A673 (cell line): ENCODE measurements around the gene FBLN5. TPM values are rescaled to one million over a fixed set of nuclear protein-coding genes. Genes with fewer than 3 reads are reported as not detected.

Source experiments
- BruUV-seq: library from RNA; stranded (reverse); fragments of 400-500 nt; replicated peaks from 2 replicates; lab custom pipeline; 2021; lab: Mats Ljungman, UMichigan
- CTCF ChIA-PET: fragments of 300-600 bp; sonication (Branson Sonifier 250); formaldehyde crosslinking; loops from one replicate; lab custom pipeline; 2022; ENCODE audit warnings: antibody characterized with exemption; lab: Charles Lee
- POLR2A ChIA-PET: fragments of 300-600 bp; sonication (Branson Sonifier 250); formaldehyde crosslinking; loops from one replicate; lab custom pipeline; 2022; ENCODE audit warnings: antibody characterized with exemption; ENCODE audit not compliant: low non-redundant PET; lab: Charles Lee
- DNase-seq: peaks from one replicate; pipeline ENCODE4 v3.0.0-alpha.2; 2015; ENCODE audit warnings: low spot score
- H3K27ac ChIP-seq: fragments of 200-600 bp; sonication (generic); 2 replicates; pipeline ENCODE4 v1.5.1; 2016; ENCODE audit warnings: mixed run types, low read depth, mild to moderate bottlenecking, mixed read lengths, antibody characterized with exemption, low read length; ENCODE audit not compliant: poor library complexity, severe bottlenecking
- H3K27me3 ChIP-seq: fragments of 200-600 bp; sonication (generic); replicated peaks from 2 replicates; pipeline ENCODE4 v1.6.1; 2017; ENCODE audit warnings: mixed run types, low read depth, mild to moderate bottlenecking, mixed read lengths, antibody characterized with exemption, low read length; ENCODE audit not compliant: insufficient read depth, poor library complexity
- H3K36me3 ChIP-seq: fragments of 200-600 bp; sonication (generic); 2 replicates; pipeline ENCODE4 v1.6.1; 2016; ENCODE audit warnings: mixed run types, mild to moderate bottlenecking, mixed read lengths, antibody characterized with exemption, low read length; ENCODE audit not compliant: insufficient read depth, poor library complexity, severe bottlenecking
- H3K4me1 ChIP-seq: fragments of 200-600 bp; sonication (generic); 2 replicates; pipeline ENCODE4 v1.6.1; 2017; ENCODE audit warnings: mixed run types, mild to moderate bottlenecking, mixed read lengths, antibody characterized with exemption, low read length; ENCODE audit not compliant: insufficient read depth, poor library complexity, severe bottlenecking
- H3K4me3 ChIP-seq: fragments of 200-600 bp; sonication (generic); 2 replicates; pipeline ENCODE4 v1.5.1; 2016; ENCODE audit warnings: low read depth, mixed run types, mild to moderate bottlenecking, mixed read lengths, low read length; ENCODE audit not compliant: poor library complexity, severe bottlenecking
- H3K9me3 ChIP-seq: fragments of 200-600 bp; sonication (generic); 2 replicates; pipeline ENCODE4 v1.6.1; 2016; ENCODE audit warnings: mixed run types, low read depth, mild to moderate bottlenecking, mixed read lengths, antibody characterized with exemption, low read length; ENCODE audit not compliant: poor library complexity, severe bottlenecking
- EZH2 ChIP-seq: fragments of 200-600 bp; sonication (generic); IDR thresholded peaks from 2 replicates; pipeline ENCODE4 v1.6.1; 2017; ENCODE audit warnings: borderline replicate concordance, low read depth, mild to moderate bottlenecking, mixed read lengths, antibody characterized with exemption, low read length; ENCODE audit not compliant: poor library complexity, severe bottlenecking
- intact Hi-C: fragments of 100-400 bp; cut with micrococcal nuclease; formaldehyde crosslinking; loops from one replicate; pipeline ENCODE4 v1.10.0; 2022; ENCODE audit not compliant: unreplicated experiment
- total RNA-seq: library from RNA; stranded (reverse); gene quantifications from 2 replicates; pipeline ENCODE4 v1.2.3, GENCODE V29; 2021
- TF ChIP-seq, protein P1 (sequence below): fragments of 300-800, 200-600 bp; sonication (generic); conservative IDR thresholded peaks from 2 replicates; pipeline ENCODE4 v1.5.1; 2017; ENCODE audit warnings: low read depth, mild to moderate bottlenecking, antibody characterized with exemption, low read length, moderate library complexity, mixed read lengths

FBLN5 gene
- total RNA-seq, 1 experiment from 2014 or later: 10.7 TPM

GRCh38 chr14:91926131-91926890 lies 21.2 kb downstream of the FBLN5 start:
- Histone ChIP-seq H3K4me1 (peaks cover 18% of the 10 kb centered on the region), H3K9me3 (no peaks in the 10 kb centered on the region), H3K36me3 (no peaks in the 10 kb centered on the region), H3K4me3 (no peak overlapping the region), H3K27ac (no peak overlapping the region), H3K27me3 (no peaks in the 10 kb centered on the region)
- BruUV-seq: no TSS peak
- ChIA-PET CTCF (no interaction called here), POLR2A (no interaction called here)
- DNase-seq: no peak
- TF ChIP-seq, protein P1, sequence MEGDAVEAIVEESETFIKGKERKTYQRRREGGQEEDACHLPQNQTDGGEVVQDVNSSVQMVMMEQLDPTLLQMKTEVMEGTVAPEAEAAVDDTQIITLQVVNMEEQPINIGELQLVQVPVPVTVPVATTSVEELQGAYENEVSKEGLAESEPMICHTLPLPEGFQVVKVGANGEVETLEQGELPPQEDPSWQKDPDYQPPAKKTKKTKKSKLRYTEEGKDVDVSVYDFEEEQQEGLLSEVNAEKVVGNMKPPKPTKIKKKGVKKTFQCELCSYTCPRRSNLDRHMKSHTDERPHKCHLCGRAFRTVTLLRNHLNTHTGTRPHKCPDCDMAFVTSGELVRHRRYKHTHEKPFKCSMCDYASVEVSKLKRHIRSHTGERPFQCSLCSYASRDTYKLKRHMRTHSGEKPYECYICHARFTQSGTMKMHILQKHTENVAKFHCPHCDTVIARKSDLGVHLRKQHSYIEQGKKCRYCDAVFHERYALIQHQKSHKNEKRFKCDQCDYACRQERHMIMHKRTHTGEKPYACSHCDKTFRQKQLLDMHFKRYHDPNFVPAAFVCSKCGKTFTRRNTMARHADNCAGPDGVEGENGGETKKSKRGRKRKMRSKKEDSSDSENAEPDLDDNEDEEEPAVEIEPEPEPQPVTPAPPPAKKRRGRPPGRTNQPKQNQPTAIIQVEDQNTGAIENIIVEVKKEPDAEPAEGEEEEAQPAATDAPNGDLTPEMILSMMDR: no peak
- TF ChIP-seq EZH2: no peak
- intact Hi-C loops: no loop called here

DNA sequence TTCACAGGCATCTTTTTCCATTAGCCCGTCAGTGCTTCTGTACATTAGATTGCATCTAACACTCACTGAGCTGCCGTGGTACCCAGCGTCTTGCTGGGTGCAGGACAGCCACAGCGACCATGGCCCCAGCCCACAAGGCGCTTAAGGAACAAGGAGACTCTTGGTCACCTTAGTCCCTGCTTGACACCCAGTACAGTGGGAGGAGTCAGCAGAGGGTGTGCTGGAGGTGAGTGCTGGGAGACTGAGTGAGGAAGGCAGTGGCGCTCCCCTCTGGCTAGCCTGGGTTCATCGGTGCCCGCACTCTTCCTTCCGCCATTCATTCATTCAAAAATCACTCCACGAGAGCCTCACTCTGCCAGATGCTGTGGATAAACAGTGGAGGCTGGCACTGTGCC lies 21.8 kb downstream of the FBLN5 start:
- intact Hi-C loops: no loop called here
- Histone ChIP-seq H3K27me3 (no peaks in the 10 kb centered on the region), H3K4me1 (peaks cover 18% of the 10 kb centered on the region), H3K36me3 (no peaks in the 10 kb centered on the region), H3K4me3 (no peak overlapping the region), H3K9me3 (no peaks in the 10 kb centered on the region), H3K27ac (peak overlapping the region; percentile 54)
- no TSS peak for BruUV-seq
- CTCF ChIA-PET: no interaction called here
- no peak for TF ChIP-seq EZH2
- TF ChIP-seq, protein P1: no peak
- DNase-seq: no peak
- POLR2A ChIA-PET: no interaction called here

DNA sequence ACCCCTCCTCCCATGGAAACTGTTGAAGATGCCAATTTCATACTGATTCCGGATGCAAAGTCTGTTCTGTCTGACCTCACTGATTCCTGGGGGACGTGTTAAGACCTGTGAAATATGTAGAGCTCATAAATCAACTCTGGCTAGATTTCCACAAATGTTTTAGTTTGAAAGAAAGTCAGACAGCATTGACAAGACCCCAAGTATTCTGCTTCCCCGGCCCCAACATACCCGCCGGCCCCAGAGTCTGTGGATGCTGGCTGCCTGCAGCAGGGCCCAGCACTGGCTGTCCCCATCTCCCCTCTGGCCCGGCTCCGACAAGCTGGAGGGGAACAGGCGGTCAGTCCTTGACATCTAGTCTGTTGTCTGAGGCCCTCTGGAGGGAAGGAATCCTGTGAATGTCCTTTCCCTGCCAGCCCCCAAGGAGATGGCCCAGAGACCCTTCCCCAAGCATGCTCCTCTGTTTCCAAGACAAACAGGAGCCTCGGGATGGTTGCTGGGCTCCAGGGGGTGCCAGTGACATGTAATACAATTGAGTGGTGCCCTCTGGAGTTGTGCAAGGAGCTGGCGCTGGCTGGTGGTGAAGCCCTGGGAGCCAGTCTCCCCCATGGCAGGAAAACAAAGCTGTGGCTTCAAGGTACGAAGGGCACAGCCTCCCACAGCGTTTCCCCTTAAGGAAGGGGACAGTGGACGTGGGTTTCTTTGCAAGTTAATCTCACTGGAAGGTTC lies 22.3 kb downstream of the FBLN5 start:
- CTCF ChIA-PET: no interaction called here
- no TSS peak for BruUV-seq

More for the DNA sequence above, 22.3 kb downstream of the FBLN5 start:
- Histone ChIP-seq H3K27ac (peak overlapping the region; percentile 54), H3K36me3 (no peaks in the 10 kb centered on the region), H3K4me3 (no peak overlapping the region), H3K9me3 (no peaks in the 10 kb centered on the region), H3K27me3 (no peaks in the 10 kb centered on the region), H3K4me1 (peaks cover 18% of the 10 kb centered on the region)
- peak; percentile 71 for DNase-seq
- POLR2A ChIA-PET: no interaction called here
- intact Hi-C loops: no loop called here
- TF ChIP-seq, protein P1: 0 out of 2 replicates have a peak, but pooled peaks have one; percentile 23
- TF ChIP-seq EZH2: no peak
